Lung microvascular endothelial cell (primary cell): ENCODE data around the gene OCLN. TPM values are rescaled to one million over a fixed set of nuclear protein-coding genes. Genes with fewer than 3 reads are reported as not detected.
"Not testable (repeated sequence)": the region's sequence is repeated elsewhere in the genome, so short reads cannot be mapped to it uniquely, and the experiment has no call there.

Experiments used
- DNase-seq, 2 donors: peaks; one replicate each; pipeline versions ENCODE4 v3.0.0 to v3.0.0-alpha.2; 2010; ENCODE audit warnings: low read depth in 2 of 2
- total RNA-seq: library from RNA; depleted of rRNA; stranded (reverse); fragments of >200 nt; gene quantifications from 2 replicates; pipeline ENCODE4 v1.2.1, GENCODE V29; 2014

Gene OCLN
- total RNA-seq, 1 donor from 2014 or later = 2.8 TPM

DNA sequence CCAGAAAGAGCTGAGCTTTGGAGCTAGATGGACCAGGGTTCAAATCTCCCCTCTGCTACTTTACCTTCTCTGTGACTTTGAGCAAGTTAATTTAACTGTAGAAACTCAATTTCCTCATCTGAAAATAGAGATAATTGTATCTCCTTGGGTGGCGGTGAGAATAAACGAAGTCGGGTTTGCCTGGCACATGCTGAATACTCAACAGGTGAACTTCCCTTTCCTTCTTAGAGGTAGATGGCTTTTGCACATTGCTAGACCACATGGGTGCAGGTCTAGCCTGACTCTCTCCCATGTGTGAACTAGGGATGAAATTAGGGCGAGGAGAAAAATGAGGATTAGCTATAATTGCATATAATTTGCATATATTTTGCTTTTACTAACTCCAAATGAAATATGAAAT is 36.0 kb downstream of the OCLN start:
- DNase-seq = no peak

DNA sequence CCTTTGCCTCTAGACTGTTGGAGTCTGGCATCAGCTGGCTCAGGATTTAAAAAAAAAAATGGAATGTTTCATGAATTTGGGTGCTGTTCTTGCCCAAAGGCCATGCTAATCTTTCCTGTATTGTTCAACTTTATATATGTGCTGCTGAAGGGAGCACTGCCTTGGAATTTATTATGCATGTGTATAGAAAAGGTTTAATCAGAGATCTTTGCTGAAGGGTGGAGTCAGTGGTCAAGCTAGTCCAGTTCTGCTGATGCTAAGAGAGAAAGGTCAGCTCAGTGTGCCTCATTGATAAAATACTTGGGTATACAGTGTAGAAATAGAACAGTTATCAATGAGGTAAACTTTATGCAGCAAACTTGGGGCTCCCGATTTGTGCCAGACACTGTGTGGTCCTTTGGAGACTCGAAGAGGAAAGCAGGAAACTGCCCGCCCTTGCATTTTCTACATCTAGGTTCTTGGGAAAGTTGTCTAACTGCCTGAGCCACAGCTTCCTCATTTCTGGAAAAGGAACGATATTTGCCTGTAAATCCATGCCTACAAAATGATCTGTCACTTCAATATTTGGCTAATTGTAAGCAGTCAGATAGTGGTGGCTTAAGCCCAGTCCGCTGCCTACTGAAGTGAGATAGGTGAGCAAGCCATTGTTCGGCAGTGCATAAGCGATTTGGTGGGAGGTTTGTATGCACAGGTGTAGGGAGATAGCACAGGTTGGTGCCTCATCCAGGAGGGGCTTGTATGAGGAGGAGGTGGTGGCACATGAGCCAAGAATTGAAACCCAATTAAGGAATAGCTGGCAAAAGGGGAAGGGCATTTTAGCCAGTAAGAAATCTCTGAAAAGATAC is 38.2 kb downstream of the OCLN start:
- no peak for DNase-seq

DNA sequence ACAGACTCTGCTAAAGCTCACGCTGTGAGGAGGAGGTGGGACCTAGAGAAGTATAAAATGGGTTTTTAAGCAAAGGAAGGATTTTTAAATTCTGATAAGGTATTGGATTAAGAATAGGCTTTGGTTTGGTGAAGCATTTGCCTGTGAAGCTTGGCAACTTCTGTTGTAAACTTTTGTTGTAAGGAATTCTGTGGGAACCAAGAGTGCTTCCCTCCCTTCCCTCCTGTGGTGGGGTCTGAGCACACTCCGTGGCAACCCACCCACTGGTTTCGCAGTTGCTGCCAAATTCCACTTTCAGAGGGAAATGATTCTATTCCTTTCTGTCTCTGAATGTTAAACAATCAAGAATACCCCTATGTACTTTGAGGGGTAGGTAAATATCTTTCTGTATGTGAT is 38.8 kb downstream of the OCLN start:
- no peak for DNase-seq

DNA sequence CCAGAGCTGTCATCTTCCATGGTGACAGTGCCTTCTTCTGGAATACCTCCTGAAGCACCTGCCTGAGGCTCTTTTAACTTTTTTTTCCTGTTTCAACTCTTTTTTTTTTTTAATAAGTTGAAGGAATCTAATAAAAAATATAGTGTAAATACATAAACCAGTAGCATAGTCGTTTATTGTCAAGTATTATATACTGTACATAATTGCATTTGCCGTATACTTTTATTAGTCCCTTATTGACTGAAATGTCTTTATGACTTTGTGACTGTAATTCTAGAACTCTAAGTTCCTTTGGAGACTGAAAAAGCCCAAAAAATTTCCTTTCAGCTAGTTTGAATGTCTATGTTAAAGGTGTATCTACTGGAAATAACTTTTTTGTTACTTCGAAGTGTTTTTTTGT is 45.3 kb downstream of the OCLN start:
- not testable (repeated sequence) for DNase-seq

DNA sequence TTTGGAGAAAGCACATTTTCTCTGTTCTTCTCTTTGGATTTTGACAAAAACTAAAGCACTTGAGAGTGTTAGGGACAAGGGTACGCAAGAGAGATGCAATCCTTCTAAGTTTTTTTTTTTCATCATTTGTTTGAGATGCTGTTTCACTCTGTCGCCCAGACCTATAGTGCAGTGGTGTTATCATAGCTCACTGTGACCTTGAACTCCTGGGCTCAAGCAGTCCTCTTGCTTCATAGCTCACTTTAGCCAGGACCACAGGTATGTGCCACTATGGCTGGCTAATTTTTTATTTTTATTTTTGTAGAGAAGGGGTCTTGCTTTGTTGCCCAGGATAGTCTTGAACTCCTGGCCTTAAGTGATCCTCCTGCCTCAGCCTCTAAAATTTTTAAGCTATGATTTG is 46.1 kb downstream of the OCLN start:
- DNase-seq = not testable (repeated sequence)

DNA sequence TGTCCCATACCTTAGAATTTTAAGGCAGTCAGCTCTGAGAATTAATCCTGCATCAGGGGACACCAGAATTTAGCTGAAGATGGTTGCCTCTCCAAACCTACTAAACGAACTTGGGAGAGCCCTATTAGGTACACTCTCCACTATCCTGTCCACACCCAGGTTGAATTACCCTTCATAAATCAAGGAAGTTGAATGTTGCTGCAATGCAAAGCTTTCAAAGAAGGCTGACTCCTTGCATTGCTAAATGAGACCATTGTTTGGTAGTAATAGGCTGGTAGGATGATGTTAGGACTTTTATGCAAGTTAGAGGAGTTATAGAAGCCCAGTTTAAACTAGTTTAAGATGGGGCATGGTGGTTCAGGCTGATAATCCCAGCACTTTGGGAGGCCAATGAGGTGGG is 48.8 kb downstream of the OCLN start:
- not testable (repeated sequence) for DNase-seq

DNA sequence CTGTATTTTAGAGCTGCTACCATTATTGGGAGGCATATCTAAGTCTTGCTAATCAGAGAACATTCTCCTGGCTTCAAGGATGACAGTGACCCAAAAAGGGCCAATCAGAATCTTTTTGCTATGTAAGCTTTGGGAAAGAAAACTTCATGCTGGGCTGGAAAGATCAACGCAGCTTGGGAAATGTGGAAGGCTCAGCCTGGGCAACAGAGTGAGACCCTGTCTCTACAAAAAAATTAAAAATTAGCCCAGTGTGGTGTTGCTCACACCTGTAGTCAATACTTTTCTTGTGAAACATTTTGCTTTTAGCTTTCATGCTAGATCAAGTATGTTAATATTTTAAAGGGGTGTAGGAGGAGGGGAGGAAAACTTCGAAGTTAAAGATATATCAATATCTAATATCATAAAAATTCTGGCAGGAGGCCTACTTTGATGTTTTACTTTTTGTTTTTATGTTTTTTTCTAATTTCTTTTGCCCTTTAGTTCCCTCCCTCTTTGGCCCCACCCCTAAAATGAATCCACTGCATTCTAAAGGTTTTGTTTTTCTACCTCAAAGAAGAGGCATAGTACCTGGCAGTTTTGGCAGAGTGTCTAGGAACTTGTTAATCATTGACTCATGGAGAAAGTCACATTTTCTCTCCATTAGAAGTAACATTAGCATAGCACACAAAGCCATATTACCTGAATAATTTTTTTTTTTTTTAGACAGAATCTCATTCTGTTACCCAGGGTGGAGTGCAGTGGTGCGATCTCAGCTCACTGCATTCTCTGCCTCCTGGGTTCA is 50.4 kb downstream of the OCLN start:
- not testable (repeated sequence) for DNase-seq

DNA sequence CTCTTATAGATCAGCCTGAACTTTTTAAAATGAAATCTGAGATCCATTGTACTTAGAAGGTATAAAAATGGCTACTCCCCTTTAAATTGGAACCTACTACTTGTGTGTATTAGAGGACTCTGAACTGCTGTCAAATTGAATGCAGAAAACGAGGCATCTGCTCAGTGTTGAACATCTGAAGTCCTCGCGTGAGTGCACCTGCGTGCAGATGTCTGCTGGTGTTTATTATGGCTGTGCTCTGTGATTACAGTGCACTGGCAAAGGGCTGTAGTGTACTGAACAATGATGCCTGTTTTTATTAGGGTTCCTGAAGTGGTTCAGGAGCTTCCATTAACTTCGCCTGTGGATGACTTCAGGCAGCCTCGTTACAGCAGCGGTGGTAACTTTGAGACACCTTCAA is 52.0 kb downstream of the OCLN start:
- DNase-seq = not testable (repeated sequence)

DNA sequence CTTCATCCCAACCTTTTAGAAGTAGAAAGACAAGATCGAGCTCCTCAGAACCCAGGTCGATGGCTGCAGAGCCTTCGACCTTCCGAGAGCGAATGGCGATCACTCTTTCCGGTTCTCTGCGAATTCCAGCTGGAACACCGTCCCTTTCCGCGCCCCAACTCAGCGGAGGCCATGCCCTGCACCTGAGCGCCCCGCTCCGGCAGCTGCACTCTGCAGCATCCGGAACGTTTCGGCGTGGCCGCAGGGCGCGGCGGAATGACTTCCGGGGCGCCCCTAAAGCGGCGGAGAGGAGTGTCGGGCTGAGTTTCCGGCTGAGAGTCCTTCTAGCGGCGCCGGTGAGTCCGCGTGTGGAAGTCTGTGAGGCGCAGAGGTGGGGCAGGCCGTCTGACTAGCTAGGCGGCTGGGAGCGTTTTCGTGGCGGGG is 67.3 kb downstream of the OCLN start, which contains the start of gene GTF2H2C:
GTF2H2C (plus strand) TSS at position 284 of the 423 bp plus-strand sequence. CDS start 4,942 bp downstream, outside the sequence.
- DNase-seq = peak; percentile 17 to 57

DNA sequence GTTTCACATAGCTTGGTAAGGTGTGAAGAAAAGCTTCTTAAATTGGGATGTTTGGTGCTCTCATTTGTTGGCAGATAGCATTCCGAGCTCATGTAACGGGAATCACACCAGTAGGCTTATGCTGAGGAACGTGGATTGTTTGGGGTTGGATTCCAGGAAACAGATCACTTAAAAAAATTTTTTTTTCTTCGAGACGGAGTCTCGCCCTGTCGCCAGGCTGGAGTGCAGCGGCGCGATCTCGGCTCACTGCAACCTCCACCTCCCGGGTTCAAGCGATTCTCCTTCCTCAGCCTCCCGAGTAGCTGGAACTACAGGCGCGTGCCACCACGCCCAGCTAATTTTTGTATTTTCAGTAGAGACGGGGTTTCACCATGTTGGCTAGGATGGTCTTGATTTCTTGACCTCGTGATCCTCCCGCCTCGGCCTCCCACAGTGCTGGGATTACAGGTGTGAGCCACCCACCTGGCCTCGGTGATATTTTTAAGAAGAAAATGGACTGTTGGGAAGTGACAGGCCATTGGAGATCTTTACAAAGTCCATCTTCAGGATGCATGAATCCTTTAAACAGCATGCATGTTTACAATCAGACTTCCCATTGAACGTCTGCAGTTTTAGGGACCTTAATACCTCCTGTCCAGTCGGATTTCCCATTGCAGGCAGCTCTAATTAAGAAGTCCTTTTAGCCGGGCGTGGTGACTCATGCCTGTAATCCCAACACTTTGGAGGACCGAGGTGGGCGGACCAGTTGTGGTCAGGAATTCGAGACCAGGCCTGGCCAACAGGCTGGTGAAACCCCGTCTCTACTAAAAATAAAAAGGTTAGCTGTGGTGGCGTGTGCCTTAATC is 68.2 kb downstream of the OCLN start:
- not testable (repeated sequence) for DNase-seq

DNA sequence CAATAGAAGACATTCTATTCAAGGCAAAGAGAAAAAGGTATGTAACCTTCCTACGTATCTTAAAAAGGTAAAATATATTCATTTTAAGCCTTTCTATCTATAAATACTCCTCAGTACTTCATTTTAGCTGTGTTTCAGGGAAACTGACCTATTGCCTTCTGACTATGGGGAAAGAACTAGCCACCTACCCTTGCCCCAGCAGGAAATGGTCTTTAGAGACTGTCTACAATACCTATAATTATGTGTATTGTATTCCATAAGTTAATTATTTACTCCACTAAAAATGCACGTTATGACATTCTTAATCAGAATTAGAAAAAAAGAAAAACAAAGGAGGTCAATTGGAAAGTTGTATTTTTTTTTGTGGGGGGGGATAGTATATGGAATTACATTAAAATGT is 73.6 kb downstream of the OCLN start:
- not testable (repeated sequence) for DNase-seq

DNA sequence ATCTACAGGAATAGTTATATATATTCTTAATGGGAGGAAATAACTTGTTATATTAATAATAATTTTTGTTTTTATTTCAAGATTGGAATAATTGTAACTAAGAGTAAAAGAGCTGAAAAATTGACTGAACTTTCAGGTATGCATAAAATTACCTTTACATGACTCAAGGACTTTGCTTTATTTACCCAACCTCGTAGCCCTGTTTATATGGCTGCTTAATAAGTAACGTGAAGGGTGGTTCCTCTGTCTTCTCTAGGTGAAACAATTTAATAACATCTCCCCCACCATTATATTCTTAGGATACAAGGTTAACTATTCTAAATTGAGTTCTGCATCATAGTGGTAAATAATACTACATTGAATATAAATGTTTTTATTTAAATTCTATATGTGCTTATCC is 75.5 kb downstream of the OCLN start:
- not testable (repeated sequence) for DNase-seq

DNA sequence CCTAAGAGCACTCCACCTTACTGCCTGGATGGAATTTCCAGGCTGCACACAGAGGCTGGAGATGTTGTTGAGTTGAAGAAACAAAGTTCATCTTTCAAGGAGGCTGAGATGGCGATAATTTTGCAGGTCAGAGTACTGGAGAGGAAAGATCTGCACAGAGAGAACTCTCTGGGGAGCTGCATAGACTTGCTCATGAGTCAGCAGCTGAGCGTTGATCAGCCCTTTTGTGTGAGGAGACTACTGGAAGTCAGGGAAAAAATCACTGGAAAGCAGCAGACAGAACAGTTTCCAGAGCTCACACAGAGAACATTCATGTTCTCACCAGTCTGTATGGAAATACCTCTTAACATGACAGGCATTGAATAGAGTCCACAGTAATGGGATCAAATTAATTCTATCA is 90.8 kb downstream of the OCLN start:
- not testable (repeated sequence) for DNase-seq

DNA sequence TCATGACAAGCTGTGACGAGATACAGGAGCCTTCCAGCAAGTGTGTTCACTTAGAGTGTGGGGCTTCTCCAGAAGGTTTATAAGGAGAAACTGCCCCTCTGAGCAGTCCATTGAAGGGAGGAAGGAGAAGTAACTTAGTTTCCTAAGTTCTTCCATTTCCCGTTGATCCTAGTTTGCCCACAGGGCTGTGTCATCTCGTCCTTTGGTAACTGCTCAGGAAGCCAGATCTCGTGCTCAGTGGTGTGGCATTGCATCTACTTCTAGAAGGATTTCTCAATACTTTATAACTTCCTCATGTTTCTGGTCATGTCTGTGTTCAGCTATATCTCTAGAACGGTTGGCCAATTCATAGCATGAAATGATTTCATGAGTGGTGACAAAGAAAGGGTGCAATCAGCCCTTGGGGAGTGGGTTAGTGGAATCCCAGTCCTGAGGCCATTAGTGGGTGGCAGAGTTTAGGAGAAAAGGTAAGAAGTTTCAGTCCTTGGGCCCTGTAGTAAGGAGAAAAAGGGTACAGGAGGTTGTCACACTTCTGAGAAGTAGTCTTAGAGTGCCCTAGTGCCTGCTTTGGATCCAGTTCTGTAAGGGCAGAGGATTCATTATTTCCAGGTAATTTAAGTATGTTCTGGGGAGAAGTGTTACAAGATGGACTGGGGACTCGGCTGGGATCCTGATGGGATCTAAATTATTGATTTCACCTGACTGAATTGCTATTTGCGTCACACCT is 103.7 kb downstream of the OCLN start:
- not testable (repeated sequence) for DNase-seq

DNA sequence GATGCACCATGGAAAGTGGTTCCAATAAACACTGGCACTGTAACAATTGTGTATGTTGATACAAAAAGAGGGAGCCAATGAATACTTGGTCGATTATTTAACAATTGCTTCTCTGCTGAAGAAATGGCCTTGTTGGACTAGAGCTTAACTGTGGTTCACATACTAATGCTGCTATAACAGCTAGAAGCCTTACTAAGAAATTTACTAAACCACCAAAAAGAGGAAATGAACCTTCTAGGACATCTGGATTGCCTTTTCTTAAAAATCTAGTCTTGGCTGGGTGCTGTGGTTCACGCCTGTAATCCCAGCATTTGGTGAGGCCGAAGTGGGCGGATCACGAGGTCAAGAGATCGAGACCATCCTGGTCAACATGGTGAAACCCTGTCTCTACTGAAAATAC is 109.4 kb downstream of the OCLN start:
- not testable (repeated sequence) for DNase-seq

DNA sequence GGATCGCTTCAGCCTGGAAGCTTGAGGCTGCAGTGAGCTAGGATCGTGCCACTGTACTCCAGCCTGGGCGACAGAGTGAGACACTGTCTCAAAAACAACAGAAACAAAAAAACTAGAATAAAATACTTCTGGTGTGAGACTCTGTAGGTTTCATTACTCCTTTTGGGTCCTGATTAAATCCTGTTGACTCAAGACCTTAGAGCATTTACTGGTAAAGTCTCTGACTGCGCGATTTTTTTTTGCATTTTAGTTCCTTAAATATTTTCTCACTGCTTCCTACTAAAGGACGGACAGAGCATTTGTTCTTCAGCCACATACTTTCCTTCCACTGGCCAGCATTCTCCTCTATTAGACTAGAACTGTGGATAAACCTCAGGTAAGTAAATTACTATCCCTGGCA is 114.2 kb downstream of the OCLN start:
- DNase-seq = not testable (repeated sequence)

Other genes starting within 250 kb of the OCLN start
- gene CCDC125, start 160.0 kb upstream of the OCLN start, total RNA-seq = 2.2 and 3.8 TPM in 2 replicates
- gene AK6, start 123.3 kb upstream of the OCLN start, total RNA-seq = 12.6 and 17.3 TPM in 2 replicates
- gene TAF9, start 123.3 kb upstream of the OCLN start, total RNA-seq = 66.3 and 72.8 TPM in 2 replicates
- gene RAD17, start 123.0 kb upstream of the OCLN start, total RNA-seq = 9.6 and 14.5 TPM in 2 replicates
- 1.1 and 2.0 TPM in 2 replicates for gene MARVELD2, start 77.7 kb upstream of the OCLN start, total RNA-seq
- 16.5 and 18.5 TPM in 2 replicates for gene GTF2H2C, start 67.4 kb downstream of the OCLN start, total RNA-seq